Measurements from ENCODE around the gene PAX4. TPM values are rescaled to one million over a fixed set of nuclear protein-coding genes. Genes with fewer than 3 reads are reported as not detected.

PAX4 gene
- total RNA-seq, 1 donor from 2014 or later, result 23.6 TPM

DNA sequence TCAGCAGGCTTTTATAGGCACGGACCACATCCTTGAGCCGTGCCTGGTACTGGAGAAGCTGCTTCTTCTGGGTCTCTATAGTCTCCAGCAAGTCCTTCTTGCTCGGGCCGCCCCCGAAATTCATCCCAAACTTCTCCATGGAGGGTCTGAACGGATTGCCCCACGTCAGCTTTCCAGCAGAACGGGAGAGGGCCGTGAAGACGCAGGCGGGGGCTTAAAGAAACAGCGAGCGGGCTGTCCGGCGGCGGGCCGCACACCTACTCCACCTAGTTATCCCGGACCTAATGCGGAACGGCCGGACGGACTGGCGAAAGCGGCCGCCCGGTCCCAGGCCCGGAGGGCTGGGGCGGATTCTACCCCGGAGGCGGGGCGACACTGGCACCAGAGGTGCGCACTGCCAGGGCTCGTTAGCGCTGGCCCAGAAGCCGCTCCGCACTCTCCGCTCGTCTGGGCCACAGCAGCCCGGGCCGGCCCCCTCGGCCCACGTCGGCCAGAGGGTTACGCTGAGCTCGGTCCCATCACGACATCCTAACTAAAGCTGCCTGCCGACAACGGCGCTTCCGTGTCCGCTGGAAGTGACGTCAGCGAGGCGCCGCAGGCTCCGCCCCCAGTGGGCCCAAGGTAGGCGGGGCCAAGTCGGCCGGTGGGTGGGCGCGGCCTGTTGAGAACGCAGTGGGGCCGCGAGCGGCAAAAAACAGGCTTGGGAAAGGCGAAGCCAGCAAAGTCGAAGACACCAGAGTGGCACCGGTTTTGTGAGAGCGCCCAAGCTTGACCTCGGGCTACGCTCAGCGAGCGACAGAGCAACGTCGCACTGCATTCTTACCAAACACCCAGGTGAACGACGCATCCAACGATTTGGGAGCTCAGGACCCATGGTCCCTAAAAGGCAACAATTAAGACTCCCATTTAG is 32.6 kb downstream of the PAX4 start, which contains the start of gene GCC1:
TSS of gene GCC1 (minus strand) at position 553 of the 910 bp plus-strand sequence. CDS start at position 139, 414 bp downstream.
- peak; percentile 93 for DNase-seq (ENCODE audit: low spot score, unreplicated experiment)
- no peaks in the 10 kb centered on the region for H3K27me3 Mint-ChIP-seq
- TF ChIP-seq, protein P1, sequence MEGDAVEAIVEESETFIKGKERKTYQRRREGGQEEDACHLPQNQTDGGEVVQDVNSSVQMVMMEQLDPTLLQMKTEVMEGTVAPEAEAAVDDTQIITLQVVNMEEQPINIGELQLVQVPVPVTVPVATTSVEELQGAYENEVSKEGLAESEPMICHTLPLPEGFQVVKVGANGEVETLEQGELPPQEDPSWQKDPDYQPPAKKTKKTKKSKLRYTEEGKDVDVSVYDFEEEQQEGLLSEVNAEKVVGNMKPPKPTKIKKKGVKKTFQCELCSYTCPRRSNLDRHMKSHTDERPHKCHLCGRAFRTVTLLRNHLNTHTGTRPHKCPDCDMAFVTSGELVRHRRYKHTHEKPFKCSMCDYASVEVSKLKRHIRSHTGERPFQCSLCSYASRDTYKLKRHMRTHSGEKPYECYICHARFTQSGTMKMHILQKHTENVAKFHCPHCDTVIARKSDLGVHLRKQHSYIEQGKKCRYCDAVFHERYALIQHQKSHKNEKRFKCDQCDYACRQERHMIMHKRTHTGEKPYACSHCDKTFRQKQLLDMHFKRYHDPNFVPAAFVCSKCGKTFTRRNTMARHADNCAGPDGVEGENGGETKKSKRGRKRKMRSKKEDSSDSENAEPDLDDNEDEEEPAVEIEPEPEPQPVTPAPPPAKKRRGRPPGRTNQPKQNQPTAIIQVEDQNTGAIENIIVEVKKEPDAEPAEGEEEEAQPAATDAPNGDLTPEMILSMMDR (IDR thresholded peaks at IDR 0.05; ENCODE audit: unreplicated experiment), result no peak
- H3K9me3 Mint-ChIP-seq (ENCODE audit: low read depth), result no peaks in the 10 kb centered on the region
- H3K4me1 Mint-ChIP-seq (ENCODE audit: low read depth), result peaks cover 20% of the 10 kb centered on the region
- peaks cover 14% of the 10 kb centered on the region for H3K36me3 Mint-ChIP-seq (ENCODE audit: insufficient read depth)
- peak within 1 kb of the TSS; percentile 91 for H3K27ac Mint-ChIP-seq
- peak within 1 kb of the TSS; percentile 92 for H3K4me3 Mint-ChIP-seq (ENCODE audit: low read depth)

DNA sequence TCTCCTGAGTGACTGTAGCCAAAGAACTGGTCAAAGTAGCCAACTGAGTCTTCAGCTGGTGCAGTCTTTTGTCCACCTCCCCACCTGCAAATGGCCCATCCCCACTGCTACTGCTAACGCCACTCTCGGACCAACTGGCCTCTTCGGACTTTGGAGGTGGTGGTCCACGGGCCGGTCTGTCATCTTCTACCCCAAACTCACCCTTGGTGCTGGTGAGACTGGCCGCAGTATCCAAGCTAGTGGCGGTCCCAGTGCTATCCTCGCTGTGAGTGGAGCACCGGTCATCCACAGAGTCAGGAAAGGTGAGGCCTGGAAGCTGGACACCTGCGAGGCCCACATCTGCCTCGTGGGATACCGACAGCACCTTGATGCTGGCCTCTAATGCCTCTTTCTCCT is 33.3 kb downstream of the PAX4 start:
- TF ChIP-seq, protein P1 (IDR thresholded peaks at IDR 0.05; ENCODE audit: unreplicated experiment), result no peak
- Mint-ChIP-seq H3K4me1 (ENCODE audit: low read depth) (peaks cover 18% of the 10 kb centered on the region), H3K27ac (peak overlapping the region; percentile 91), H3K4me3 (ENCODE audit: low read depth) (peak overlapping the region; percentile 92), H3K27me3 (no peaks in the 10 kb centered on the region), H3K9me3 (ENCODE audit: low read depth) (no peaks in the 10 kb centered on the region), H3K36me3 (ENCODE audit: insufficient read depth) (peaks cover 12% of the 10 kb centered on the region)
- no peak for DNase-seq (ENCODE audit: low spot score, unreplicated experiment)

DNA sequence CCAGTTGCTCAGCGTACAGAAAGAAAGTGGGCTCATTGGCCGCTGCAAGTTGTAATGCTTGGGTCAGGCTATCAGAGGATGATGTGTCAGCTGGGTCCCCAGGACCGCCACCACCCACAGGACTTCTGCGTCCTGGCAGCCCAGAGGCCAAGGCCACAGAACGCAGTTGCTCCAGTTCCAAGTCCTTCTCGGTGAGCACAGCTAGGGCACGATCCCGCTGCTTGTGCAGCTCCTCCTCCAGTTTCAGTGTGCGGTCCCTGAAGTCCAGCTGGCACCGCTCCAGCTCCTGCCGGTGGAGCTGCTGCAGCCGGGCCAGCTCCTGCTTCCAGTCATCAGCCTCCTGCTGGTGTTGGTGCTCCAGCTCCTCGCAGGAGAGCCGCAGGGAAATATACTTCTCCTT is 35.6 kb downstream of the PAX4 start:
- H3K4me1 Mint-ChIP-seq (ENCODE audit: low read depth), result peaks cover 14% of the 10 kb centered on the region
- DNase-seq (ENCODE audit: low spot score, unreplicated experiment), result no peak
- peaks cover 13% of the 10 kb centered on the region for H3K36me3 Mint-ChIP-seq (ENCODE audit: insufficient read depth)
- H3K4me3 Mint-ChIP-seq (ENCODE audit: low read depth), result no peak overlapping the region
- no peaks in the 10 kb centered on the region for H3K27me3 Mint-ChIP-seq
- H3K9me3 Mint-ChIP-seq (ENCODE audit: low read depth), result no peaks in the 10 kb centered on the region
- TF ChIP-seq, protein P1 (IDR thresholded peaks at IDR 0.05; ENCODE audit: unreplicated experiment), result no peak
- no peak overlapping the region for H3K27ac Mint-ChIP-seq

DNA sequence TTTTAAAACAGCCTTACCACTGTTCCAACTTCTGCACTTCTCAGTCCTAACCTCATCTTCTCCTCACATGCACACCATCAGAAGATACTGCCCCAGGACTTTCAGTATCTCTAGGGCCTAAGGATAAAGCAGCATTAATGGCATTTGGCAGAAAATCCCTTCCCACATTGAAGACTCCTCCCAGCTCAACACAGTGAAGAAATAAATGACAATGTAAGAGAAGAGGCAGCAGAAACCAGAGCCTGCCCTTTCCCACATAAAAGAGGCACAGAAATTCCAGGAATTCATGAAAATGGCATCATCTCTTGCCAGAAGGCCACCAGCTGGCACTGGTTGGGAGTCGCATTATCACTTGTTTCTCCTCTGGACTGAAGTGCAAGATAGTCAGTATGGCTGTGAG is 36.2 kb downstream of the PAX4 start:
- TF ChIP-seq, protein P1 (IDR thresholded peaks at IDR 0.05; ENCODE audit: unreplicated experiment), result no peak
- Mint-ChIP-seq H3K4me3 (ENCODE audit: low read depth) (no peak overlapping the region), H3K4me1 (ENCODE audit: low read depth) (peaks cover 14% of the 10 kb centered on the region)

DNA sequence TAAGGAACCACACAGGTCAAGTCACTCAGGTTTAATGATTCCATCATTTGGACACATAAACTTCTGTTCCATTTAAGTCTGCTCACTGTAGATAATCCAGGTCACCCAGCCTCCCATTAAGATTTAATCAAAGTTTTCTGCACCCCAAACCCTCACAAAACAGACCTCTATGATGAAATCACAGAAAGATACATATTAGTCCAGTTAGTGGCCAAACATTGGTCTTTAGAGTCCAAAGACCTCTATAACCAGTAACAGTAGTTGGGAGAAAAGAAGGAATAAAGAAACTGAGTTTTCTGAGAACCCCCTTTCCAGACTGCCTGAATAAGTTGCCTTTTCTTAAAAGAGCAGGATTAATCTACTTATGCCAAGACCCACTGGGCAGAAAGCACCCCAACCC is 37.3 kb downstream of the PAX4 start:
- Mint-ChIP-seq H3K4me1 (ENCODE audit: low read depth) (peaks cover 14% of the 10 kb centered on the region), H3K27ac (peak overlapping the region; percentile 16), H3K27me3 (no peaks in the 10 kb centered on the region), H3K4me3 (ENCODE audit: low read depth) (no peak overlapping the region), H3K36me3 (ENCODE audit: insufficient read depth) (peaks cover 15% of the 10 kb centered on the region), H3K9me3 (ENCODE audit: low read depth) (no peaks in the 10 kb centered on the region)
- no peak for DNase-seq (ENCODE audit: low spot score, unreplicated experiment)
- TF ChIP-seq, protein P1 (IDR thresholded peaks at IDR 0.05; ENCODE audit: unreplicated experiment), result no peak

More for the DNA sequence above, 36.2 kb downstream of the PAX4 start:
- Mint-ChIP-seq H3K36me3 (ENCODE audit: insufficient read depth) (peaks cover 13% of the 10 kb centered on the region), H3K9me3 (ENCODE audit: low read depth) (no peaks in the 10 kb centered on the region), H3K27ac (no peak overlapping the region), H3K27me3 (no peaks in the 10 kb centered on the region)
- no peak for DNase-seq (ENCODE audit: low spot score, unreplicated experiment)
